CD4-positive, alpha-beta T cell treated with Interleukin-6 for 4 hours (primary cell): ENCODE measurements around the gene NEK6.

Source experiments
- DNase-seq: peaks from one replicate; pipeline ENCODE4 v3.0.0-alpha.2; 2020; ENCODE audit warnings: mixed read lengths

NEK6 gene

GRCh38 chr9:124263213-124263612, 5.5 kb downstream of the NEK6 start:
- no peak for DNase-seq

GRCh38 chr9:124263800-124264426, 6.2 kb downstream of the NEK6 start:
- DNase-seq = no peak

- DNase-seq = no peak
Measured at GRCh38 chr9:124264823-124265233, 7.1 kb downstream of the NEK6 start.

- DNase-seq = no peak
Measured at GRCh38 chr9:124265551-124265950, 7.8 kb downstream of the NEK6 start.

- no peak for DNase-seq
Measured at GRCh38 chr9:124266139-124266825, 8.5 kb downstream of the NEK6 start.

- no peak for DNase-seq
Measured at GRCh38 chr9:124266826-124267201, 9.1 kb downstream of the NEK6 start.

- DNase-seq = no peak
Measured at GRCh38 chr9:124267271-124267807, 9.6 kb downstream of the NEK6 start.

- no peak for DNase-seq
Measured at GRCh38 chr9:124268248-124268647, 10.5 kb downstream of the NEK6 start.

GRCh38 chr9:124268661-124269060, 10.9 kb downstream of the NEK6 start:
- no peak for DNase-seq

- no peak for DNase-seq
Measured at GRCh38 chr9:124269556-124269955, 11.8 kb downstream of the NEK6 start.

- no peak for DNase-seq
Measured at GRCh38 chr9:124270504-124271335, 13.0 kb downstream of the NEK6 start.

- no peak for DNase-seq
Measured at GRCh38 chr9:124271660-124272059, 13.9 kb downstream of the NEK6 start.

- no peak for DNase-seq
Measured at GRCh38 chr9:124272118-124272517, 14.4 kb downstream of the NEK6 start.

GRCh38 chr9:124272979-124273378, 15.2 kb downstream of the NEK6 start:
- no peak for DNase-seq

GRCh38 chr9:124273427-124274160, 15.8 kb downstream of the NEK6 start:
- no peak for DNase-seq

- no peak for DNase-seq
Measured at GRCh38 chr9:124274226-124274625, 16.5 kb downstream of the NEK6 start.

GRCh38 chr9:124274738-124275137, 17.0 kb downstream of the NEK6 start:
- no peak for DNase-seq

GRCh38 chr9:124277420-124277819, 19.7 kb downstream of the NEK6 start:
- no peak for DNase-seq

GRCh38 chr9:124278054-124278540, 20.3 kb downstream of the NEK6 start:
- DNase-seq = no peak

- DNase-seq = no peak
Measured at GRCh38 chr9:124279531-124280175, 21.9 kb downstream of the NEK6 start.

GRCh38 chr9:124280176-124280691, 22.5 kb downstream of the NEK6 start:
- DNase-seq = no peak

- no peak for DNase-seq
Measured at GRCh38 chr9:124281931-124282371, 24.2 kb downstream of the NEK6 start.
